PFSK-1 (cell line): ENCODE data around the gene FAM124A.

Experiments
- POLR2AphosphoS5 ChIP-seq: IDR thresholded peaks from 2 replicates; pipeline ENCODE4 v1.6.1; 2012; ENCODE audit warnings: low read depth, mild to moderate bottlenecking, control low read depth, low read length, moderate library complexity
- SIN3A ChIP-seq: IDR thresholded peaks from 2 replicates; pipeline ENCODE4 v1.6.1; 2012; ENCODE audit warnings: mild to moderate bottlenecking, low read length, moderate library complexity, borderline replicate concordance; ENCODE audit not compliant: insufficient read depth
- TAF1 ChIP-seq: IDR thresholded peaks from 2 replicates; pipeline ENCODE4 v1.6.1; 2012; ENCODE audit warnings: low read length, control low read depth, borderline replicate concordance; ENCODE audit not compliant: insufficient read depth

DNA sequence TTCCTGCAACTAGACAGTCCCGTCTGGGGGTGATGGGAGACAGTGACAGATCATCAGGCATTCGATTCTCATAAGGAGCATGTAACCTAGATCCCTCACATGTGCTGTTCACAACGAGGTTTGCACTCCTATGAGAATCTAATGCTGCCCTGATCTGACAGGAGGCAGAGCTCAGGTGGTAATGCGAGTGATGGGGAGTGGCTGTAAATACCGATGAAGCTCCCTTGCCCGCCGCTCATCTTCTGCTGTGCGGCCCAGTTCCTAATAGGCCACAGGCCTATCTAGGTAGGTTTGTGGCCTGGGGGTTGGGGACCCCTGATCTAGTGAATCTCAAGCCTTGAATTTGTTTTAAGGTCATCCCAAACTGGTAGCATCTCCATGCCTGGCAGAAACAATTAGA, 27.3 kb upstream of the FAM124A start:
- TF ChIP-seq POLR2AphosphoS5, result no peak
- TF ChIP-seq SIN3A, result no peak
- TF ChIP-seq TAF1, result no peak
